GM12875 (cell line): ENCODE results near the gene P3R3URF.

Source experiments
- H3K4me3 ChIP-seq: one replicate; pipeline ENCODE4 v1.5.1; 2011; ENCODE audit warnings: low read depth, low read length, control low read depth
- TF ChIP-seq, protein P1 (sequence below): IDR thresholded peaks from 2 replicates; pipeline ENCODE4 v1.5.1; 2011; ENCODE audit warnings: low read depth, mild to moderate bottlenecking, control low read depth, inconsistent platforms, low read length, moderate library complexity, borderline replicate concordance; ENCODE audit not compliant: insufficient read depth

The P3R3URF gene

DNA sequence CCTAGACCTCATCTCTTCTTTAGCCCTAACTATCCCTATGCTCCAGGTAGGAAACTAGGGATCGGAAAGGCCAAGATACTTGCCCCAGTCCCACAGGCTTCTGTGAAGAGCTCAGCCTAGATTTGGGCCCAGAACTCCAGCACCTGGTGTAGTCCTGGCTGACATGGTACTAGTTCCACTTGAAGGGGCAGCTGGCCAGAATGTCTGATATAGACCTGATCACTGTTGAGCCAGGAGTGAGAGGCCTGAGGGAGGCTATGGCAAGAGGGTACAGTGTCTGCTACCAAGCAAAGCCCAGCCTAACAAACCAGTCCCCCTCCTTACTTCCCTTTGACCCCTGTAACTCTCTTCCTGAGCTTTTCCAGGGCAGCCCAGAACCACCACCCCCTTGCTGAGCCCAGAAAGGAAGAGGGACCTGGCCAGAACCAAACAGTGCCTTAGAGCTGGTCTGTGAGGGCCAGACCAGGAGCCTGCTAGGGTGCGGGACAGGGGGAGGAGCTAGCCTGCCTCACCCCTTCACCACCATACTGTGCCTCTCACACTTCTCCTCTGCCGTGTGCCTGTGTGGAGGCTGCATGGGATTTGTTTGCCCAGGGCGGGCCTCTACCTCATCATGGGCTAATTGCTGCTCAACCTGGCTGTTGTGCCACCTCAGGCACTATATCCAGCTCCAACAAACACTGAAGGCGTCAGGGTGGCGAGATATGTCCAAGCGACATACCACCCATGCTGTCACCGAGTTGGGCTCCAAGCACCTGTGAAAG lies 11.0 kb upstream of the P3R3URF start:
- H3K4me3 ChIP-seq = no peak overlapping the region
- TF ChIP-seq, protein P1, sequence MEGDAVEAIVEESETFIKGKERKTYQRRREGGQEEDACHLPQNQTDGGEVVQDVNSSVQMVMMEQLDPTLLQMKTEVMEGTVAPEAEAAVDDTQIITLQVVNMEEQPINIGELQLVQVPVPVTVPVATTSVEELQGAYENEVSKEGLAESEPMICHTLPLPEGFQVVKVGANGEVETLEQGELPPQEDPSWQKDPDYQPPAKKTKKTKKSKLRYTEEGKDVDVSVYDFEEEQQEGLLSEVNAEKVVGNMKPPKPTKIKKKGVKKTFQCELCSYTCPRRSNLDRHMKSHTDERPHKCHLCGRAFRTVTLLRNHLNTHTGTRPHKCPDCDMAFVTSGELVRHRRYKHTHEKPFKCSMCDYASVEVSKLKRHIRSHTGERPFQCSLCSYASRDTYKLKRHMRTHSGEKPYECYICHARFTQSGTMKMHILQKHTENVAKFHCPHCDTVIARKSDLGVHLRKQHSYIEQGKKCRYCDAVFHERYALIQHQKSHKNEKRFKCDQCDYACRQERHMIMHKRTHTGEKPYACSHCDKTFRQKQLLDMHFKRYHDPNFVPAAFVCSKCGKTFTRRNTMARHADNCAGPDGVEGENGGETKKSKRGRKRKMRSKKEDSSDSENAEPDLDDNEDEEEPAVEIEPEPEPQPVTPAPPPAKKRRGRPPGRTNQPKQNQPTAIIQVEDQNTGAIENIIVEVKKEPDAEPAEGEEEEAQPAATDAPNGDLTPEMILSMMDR = no peak

DNA sequence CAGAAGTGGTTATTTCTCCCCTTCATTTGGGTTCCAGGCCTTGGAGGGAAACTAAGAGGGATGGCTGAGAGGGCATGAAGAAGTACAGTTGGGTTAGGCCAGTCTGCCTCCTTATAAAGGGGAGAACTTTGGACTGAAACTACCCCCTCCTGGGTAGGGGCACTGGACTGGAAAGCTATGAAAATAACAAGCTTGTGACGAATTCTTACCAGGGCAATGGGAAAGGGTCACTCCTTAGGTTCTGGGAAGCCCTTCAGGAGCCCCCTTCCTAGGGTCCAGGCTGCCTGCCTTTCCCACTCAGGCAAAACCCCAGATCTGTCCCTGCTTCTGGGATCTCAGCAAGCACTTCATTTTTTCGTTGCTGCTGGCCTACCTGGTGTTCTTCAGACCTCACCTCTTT lies 9.8 kb upstream of the P3R3URF start:
- H3K4me3 ChIP-seq = no peak overlapping the region
- TF ChIP-seq, protein P1 = no peak

DNA sequence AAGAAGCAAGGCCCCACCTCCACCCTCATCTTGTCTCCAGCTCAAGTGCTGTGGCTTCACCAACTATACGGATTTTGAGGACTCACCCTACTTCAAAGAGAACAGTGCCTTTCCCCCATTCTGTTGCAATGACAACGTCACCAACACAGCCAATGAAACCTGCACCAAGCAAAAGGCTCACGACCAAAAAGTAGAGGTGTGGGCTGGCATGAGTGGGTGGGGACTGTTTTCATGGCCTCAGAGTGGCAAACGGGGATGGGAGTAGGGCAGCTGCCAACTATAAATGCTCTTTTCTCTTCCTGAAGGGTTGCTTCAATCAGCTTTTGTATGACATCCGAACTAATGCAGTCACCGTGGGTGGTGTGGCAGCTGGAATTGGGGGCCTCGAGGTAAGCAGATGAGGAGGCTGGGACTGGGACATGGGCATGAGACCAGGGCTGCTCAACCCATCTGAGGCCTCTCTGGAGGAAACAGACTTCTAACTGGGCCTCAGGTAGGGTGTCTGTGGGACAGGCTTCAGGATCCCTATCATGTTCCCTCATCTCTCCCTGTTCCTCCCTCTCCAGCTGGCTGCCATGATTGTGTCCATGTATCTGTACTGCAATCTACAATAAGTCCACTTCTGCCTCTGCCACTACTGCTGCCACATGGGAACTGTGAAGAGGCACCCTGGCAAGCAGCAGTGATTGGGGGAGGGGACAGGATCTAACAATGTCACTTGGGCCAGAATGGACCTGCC lies 8.8 kb upstream of the P3R3URF start:
- H3K4me3 ChIP-seq = no peak overlapping the region
- TF ChIP-seq, protein P1 = no peak

DNA sequence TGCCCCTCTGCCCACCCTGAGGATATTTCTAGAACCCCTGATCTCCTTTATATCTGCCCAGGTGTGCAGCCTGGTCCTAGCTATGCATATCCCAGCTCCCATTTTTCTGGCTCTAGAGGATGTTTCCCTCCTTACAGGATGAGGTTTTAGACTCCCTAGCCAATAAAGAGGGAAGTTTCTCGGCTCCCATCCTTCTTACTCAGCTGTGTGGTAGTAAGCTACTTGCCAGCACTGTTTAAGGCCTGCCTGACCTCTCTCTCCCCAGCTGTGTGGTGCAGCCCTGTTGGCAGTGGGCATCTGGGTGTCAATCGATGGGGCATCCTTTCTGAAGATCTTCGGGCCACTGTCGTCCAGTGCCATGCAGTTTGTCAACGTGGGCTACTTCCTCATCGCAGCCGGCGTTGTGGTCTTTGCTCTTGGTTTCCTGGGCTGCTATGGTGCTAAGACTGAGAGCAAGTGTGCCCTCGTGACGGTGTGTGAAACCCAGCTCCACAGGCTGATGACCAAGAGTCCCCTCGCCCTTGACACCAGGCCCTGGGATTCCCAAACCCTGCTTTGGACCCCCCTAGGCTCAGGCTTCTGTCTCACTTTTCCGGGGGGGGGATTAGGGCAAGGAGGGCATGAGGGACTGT lies 7.8 kb upstream of the P3R3URF start:
- H3K4me3 ChIP-seq = no peak overlapping the region
- TF ChIP-seq, protein P1 = no peak

DNA sequence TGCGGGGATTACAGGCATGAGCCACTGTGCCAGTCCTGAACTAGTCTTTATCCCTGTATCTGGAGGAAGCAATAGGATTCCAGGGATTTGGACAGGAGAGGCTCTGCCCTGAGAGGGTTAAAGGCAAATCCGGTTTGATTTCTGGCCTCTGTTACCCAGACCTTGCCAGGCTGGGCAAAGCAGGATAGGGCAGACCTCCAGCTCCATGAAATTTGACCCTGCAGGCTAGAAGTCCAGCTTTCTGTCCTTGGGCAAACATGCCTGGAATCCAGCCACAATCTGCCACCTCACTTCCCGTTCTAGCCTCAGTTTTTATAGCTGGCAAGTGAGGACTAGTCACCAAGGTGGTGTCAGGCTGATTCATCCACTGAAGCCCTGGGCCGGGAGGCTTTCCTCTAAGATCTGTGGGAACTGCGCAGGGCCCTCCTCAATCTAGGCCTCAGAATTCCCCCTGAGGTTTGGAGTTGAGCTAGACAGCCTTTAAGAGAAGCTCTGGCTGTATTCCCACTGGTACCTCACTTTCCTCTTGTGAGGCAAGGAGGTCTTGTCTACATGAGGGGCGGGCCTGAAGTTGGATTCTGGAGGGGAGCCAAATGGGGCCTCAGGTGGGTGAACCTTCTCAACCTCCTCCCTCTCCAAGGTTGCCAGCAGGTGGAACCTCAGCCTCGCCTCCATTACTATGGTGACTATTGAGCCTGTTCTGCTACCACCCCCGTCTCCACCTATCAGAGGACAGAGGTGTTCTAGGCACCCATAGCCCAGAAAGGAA lies 7.0 kb upstream of the P3R3URF start:
- no peak overlapping the region for H3K4me3 ChIP-seq
- TF ChIP-seq, protein P1 = no peak

DNA sequence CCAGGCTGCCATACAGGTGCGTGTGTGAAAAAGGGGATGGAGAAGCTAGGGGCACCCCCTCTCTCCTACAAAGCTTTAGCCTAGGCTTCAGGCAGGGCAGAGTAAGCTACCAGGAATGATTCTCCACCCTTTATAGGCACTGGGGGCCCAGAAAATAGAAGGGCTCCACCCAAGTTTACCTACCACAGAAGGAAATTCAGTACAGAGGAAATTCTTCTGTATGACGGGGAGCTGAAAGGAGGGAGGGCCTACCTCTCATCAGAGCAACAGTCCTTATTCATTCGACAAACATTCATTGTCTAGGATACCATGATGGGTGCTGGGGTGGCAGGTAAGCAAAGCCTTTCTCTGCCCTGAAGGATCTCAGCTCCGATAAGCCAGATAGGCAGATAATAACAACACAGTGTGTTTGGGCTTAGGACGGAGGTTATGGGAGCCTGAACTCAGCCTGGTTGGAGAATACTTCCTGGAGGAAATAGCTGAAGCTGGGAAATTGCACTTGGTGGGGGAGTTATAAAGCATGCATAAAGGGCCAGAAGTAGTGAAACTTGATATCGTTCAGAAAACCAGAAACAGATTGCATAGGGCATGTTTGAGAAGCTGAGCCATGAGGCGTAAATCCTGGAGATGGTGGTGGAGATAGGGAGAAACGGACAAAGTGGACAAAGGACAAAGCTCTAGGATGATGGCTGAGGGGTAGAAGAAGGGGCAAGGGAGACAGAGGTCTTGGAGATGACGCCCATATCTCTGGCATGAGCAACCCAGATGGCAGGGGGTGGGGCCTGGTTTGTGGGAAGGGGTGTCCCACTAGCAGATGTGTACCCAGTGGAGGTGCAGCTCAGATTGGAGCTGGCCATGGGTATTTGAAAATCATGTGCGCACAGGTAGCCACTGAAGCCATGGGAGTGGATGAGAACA lies 5.3 kb upstream of the P3R3URF start:
- TF ChIP-seq, protein P1 = no peak
- no peak overlapping the region for H3K4me3 ChIP-seq
